CD4-positive, alpha-beta T cell treated with Interleukin-1 beta for 1 hour (primary cell): Measurements from ENCODE around the gene NRSN2.
"Not testable (repeated sequence)": the region's sequence is repeated elsewhere in the genome, so short reads cannot be mapped to it uniquely, and the experiment has no call there.

ENCODE experiments used
- DNase-seq, 2 donors: peaks; one replicate each; pipeline ENCODE4 v3.0.0-alpha.2; 2020 to 2022

NRSN2 gene

DNA sequence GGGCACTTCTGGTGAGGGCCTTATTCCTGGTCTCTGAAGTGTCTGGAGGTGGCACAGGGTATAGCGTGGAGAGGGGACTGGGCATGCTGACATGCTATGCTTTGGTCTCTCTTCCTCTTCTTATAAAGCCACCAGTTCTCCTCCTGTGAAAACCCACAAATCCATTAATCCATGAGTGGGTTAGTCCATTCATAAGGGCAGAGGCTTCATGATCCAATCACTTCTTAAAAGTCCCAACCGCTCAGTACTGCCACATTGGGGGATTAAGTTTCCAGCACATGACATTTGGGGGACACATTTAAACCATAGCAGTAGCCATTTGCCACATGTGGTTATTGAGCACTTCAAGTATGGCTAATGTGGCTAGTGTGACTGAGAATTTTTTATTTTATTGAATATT, 29.8 kb downstream of the NRSN2 start:
- no peak for DNase-seq

DNA sequence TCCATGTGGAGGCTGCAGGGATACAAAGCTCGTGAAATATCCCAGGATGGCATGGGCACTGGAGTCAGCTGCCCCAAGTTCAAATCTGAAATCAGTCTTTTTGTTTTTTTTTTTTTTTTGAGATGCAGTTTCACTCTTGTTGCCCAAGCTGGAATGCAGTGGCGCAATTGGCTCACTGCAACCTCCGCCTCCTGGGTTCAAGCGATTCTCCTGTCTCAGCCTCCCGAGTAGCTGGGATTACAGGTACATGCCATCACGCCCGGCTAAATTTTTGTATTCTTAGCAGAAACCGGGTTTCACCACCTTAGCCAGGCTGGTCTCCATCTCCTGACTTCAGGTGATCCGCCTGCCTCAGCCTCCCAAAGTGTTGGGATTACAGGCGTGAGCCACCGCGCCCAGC, 30.7 kb downstream of the NRSN2 start:
- DNase-seq, result not testable (repeated sequence)

DNA sequence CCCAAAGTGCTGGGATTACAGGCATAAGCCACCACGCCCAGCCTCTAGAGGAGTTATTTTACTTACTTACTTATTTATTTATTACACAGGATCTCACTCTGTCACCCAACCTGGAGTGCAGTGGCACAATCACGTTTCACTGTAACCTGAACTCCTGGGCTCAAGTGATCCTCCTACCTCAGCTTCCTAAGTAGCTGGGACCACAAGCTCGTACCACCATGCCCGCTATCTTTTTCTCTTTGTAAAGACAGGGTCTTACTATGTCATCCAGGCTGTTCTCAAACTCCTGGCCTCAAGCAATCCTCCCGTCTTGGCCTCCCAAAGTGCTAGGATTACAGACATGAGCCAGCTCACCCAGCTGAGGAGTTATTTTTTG, 32.0 kb downstream of the NRSN2 start:
- DNase-seq, result no peak

DNA sequence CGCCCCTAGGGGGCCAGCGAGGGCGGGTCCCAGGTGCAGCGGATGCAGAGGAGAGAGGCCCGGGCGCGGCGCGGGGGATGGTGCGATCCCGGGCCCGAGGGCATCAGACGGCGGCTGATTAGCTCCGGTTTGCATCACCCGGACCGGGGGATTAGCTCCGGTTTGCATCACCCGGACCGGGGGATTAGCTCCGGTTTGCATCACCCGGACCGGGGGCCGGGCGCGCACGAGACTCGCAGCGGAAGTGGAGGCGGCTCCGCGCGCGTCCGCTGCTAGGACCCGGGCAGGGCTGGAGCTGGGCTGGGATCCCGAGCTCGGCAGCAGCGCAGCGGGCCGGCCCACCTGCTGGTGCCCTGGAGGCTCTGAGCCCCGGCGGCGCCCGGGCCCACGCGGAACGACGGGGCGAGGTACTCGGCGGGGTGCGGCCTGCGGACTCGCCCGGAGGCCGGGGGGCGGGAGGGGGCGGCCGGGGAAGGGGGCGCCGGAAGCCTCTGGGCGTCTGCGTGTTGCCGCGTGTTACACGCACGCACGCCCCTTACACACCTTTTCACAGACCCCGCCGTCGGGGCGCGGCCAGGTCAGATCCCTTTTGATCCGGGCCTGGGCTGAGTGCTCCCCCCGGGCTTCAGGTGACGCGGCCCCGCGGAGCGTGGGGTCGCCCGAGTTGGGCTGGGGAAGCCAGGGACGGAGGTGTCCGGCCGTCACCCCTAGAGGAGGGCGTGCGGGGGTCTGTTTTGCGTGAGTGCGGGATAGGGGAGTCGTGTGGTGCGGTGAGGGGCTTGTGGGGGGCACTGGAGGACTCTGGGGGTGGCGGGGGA, 34.1 kb downstream of the NRSN2 start:
- peak; percentile 51 to 62 for DNase-seq

DNA sequence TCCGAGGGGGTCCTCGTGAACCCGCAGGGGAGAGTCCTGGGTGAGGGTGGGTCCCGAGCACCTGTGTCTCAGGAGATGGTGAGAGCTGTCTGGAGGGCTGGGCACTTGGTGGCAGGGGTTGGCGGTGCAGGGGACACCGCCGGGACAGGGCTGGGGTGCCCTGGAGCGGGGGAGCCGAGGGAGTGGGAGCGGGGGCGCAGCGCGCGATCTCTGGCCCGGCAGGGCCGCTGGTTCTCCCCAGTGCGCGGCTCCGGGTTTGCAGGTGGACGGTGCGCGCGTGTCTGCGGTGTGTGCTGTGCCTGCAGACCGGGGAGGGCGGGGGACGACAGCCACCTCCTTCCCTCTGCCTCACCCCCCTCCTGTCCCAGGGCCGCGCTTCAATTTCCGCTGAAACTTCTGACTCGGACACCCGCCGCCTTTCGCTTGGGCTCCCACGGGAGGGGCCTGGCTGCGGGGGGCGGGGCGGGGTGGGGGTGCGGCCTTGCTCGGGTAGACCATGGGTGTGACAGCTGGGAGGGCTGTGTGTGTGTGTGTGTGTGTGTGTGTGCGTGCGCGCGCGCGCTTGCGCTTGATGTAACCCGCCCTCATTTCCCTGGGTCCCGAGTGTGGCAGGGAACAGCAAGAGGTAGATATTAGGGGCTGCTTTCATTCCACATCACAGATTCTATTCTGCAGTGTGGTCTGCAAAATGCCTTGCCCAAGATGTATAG, 34.8 kb downstream of the NRSN2 start:
- peak; percentile 82 to 83 for DNase-seq

DNA sequence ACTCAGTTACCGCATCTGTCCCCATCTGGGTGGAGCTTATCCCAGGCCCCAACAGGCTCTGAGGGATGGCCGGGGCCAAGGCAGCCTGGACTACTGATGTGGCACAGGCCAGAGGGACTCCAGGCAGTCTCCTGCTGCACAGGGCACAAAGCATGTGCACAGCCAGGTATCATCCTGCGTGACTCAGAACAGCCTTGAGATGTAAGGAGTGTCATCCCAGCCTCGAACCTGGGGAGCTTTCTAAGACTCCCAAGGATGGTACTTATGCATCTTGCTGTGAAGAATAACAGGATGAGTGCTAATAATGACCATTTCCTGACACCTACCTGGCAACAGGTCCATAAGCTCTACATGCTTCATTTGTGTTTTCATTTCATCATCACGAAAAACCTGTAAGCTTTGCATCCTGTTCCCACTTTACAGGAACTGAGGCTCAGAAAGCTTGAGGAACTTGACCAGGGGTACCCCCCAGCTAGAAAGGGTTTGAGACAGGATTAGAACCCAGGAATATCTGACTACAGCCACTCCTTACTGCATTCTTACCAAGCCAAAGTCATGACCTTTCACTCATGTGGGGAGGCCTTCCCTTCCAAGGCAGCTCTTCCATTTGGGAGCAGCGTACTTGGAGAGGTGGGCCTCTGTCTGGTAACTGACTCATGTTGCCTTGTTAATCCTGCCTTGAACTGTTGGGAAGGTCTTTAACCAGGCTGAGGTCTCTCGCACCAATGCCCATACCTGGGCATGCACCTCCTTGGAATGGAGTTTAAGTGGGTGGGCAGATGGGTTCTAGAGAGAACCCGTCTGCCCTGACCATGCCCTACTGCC, 35.6 kb downstream of the NRSN2 start:
- DNase-seq, result no peak

DNA sequence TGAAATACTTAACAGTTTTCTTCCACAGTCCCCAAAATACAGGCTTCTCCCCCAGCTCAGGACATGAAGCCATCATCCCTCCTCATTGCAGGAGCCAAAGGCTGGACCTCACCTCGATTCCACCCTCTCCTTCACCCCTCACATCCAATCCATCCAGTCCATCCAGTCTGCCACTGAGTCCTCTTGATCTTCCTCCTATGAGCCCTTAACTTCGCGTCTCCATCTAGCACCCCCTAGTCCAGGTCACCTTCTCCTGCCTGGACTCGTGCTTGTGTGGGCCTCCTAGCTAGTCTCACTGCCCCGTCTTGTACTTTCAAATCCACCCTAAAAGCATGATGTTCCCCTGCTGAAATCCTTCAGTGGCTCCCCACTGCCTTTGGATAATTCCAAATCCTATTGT, 37.0 kb downstream of the NRSN2 start:
- DNase-seq, result no peak

DNA sequence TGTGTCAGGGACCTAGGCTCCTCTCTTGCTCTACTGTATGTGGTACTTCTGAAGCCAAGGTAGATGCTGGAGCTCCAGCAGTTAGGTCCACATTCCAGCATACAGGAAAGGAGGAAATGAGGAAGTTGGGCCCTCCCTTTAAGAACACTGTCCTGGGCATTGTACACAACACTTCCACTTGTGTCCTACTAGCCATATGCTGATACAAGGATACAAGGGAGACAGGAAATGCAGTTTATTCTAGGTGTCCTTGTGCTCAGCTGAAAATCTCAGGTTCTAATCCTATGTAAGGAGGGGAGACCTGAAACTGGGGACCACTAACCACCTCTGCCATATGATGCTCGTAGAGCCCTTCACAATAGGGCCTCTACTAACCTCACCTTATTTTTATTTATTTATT, 37.8 kb downstream of the NRSN2 start:
- no peak for DNase-seq

DNA sequence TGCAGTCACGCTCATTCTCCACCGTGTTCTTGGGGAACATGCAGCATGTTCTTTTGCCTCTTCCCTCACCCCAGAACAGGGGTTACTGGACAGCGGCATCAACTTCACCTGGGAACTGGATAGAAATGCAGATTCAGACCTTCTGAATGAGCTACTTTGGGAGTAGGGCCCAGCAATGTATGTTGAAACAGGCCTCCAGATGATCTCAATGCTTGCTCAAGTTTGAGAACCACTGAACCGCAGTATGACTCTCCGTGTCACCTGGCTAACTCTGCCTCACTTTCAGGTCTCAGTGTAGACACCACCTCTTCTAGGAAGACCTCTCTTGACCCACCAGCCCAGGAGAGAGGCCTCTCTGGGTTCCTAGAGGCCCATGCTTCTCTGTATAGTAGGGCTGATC, 38.5 kb downstream of the NRSN2 start:
- DNase-seq, result no peak

DNA sequence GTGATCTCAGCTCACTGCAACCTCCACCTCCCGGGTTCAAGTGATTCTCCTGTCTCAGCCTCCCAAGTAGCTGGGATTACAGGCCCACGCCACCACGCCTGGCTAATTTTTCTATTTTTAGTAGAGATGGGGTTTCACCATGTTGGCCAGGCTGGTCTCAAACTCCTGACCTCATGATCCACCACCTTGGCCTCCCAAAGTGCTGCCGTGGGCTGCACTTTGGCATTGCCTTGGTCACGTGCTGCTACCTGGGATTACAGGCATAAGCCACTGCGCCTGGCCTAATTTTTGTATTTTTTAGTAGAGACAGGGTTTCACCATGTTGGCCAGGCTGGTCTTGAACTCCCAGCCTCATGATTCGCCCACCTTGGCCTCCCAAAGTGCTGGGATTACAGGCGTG, 39.7 kb downstream of the NRSN2 start:
- DNase-seq, result not testable (repeated sequence)

DNA sequence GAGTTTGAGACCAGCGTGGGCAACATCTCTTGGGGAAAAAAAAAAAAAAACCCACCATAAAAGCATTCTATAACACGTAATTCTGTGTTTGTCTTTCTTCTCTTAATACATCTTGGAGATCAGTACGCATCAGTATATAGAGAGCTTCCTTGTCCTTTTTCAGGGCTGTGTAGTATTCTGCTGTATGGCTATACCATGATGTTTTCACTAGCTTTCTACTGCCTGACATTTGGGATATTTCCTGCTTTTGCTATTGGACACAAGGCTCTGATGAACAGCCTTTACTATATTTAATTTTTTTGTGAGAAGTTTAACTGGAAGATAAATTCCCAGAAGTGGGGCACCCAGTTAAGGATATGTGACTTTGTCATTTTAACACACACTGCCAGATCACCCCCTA, 40.6 kb downstream of the NRSN2 start:
- DNase-seq, result no peak

DNA sequence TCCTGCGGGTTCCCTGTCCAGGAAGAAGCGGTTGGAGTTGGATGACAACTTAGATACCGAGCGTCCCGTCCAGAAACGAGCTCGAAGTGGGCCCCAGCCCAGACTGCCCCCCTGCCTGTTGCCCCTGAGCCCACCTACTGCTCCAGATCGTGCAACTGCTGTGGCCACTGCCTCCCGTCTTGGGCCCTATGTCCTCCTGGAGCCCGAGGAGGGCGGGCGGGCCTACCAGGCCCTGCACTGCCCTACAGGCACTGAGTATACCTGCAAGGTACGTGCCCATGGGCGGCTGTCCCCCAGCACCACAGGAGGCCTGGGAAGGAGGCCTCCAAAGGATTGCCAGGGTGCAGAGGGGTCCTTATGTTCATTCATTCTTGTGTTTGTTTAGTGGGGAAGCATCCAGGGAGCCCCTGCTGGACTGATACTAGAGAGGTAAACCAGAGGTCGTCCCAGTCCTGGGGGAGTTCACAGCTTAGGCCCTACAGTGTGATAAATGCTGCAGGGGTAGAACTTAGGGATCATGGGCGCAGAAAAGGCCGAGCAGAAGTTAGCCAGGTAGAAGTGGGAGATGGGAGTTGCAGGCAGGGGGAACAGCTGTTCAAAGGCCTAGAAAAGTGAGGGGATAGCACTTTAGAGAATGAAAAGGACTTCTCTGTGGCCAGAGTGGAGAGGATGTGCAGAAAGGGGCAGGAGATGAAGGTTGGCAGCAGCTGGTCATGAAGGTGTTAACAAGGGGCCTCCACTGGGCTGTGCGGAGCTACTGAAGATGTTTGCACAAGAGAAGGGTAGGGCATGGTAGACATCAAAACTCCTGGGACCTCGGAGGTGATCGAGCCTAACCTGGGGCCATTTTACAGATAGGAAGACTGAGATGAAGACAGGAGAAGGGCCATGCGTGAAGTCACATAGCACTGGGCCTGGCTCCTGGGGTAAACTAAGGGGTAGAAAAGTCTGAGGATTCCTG, 41.4 kb downstream of the NRSN2 start:
- no peak for DNase-seq

DNA sequence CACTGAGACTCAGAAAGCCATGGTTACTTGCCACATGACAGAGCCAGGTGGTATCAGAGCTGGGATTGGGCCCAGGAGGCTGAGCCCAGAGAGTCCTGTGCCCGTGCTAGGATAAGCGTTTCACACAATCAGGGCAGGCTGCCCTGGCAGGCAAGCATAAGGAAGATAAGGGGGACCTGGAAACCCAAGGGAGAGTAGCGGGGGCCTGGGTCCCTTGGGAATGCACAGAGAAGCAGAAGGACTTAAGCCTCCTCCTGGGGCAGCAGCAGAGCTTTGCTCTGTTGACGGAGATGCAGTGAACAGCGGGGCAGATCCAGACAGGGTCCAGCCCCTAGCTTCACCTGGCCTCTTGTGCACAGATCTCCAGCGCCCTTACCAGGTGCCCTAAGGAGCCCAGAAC, 42.3 kb downstream of the NRSN2 start:
- no peak for DNase-seq

DNA sequence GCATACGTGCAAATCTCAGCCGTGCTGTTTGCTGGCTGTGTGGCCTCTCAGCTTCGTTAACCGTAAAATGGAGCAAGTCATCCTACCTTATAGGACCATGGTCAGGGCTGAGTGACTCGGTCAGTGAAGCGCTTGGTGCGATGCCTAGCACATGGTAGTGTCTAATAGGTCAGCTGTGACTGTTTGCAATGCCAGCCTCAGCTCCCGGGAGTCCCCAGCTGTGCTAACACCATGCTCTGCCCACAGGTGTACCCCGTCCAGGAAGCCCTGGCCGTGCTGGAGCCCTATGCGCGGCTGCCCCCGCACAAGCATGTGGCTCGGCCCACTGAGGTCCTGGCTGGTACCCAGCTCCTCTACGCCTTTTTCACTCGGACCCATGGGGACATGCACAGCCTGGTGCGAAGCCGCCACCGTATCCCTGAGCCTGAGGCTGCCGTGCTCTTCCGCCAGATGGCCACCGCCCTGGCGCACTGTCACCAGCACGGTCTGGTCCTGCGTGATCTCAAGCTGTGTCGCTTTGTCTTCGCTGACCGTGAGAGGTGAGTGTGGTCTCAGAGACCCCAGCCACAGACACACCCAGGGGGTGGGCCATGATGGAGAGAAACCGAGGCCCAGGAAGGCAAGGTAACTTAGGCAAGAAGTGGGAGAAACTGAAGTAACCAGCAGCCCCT, 44.3 kb downstream of the NRSN2 start:
- DNase-seq, result no peak

DNA sequence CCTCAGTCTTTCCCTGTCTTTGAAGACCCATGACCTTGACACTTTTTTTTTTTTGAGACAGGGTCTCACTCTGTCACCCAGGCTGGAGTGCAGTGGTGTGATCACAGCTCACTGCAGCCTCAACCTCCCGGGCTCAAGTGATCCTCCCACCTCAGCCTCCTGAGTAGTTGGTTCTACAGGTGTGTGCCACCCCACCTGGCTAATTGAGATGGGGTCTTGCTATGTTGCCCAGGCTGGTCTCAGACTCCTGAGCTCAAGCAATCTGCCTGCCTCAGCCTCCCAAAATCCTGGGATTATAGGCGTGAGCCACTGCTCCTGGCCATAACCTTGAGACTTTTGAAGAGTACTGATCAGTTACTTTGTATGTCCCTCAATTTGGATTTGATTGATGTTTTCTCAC, 46.4 kb downstream of the NRSN2 start:
- not testable (repeated sequence) for DNase-seq

DNA sequence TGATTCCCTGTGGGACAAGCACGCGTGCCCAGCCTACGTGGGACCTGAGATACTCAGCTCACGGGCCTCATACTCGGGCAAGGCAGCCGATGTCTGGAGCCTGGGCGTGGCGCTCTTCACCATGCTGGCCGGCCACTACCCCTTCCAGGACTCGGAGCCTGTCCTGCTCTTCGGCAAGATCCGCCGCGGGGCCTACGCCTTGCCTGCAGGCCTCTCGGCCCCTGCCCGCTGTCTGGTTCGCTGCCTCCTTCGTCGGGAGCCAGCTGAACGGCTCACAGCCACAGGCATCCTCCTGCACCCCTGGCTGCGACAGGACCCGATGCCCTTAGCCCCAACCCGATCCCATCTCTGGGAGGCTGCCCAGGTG, 49.3 kb downstream of the NRSN2 start:
- DNase-seq, result no peak

DNA sequence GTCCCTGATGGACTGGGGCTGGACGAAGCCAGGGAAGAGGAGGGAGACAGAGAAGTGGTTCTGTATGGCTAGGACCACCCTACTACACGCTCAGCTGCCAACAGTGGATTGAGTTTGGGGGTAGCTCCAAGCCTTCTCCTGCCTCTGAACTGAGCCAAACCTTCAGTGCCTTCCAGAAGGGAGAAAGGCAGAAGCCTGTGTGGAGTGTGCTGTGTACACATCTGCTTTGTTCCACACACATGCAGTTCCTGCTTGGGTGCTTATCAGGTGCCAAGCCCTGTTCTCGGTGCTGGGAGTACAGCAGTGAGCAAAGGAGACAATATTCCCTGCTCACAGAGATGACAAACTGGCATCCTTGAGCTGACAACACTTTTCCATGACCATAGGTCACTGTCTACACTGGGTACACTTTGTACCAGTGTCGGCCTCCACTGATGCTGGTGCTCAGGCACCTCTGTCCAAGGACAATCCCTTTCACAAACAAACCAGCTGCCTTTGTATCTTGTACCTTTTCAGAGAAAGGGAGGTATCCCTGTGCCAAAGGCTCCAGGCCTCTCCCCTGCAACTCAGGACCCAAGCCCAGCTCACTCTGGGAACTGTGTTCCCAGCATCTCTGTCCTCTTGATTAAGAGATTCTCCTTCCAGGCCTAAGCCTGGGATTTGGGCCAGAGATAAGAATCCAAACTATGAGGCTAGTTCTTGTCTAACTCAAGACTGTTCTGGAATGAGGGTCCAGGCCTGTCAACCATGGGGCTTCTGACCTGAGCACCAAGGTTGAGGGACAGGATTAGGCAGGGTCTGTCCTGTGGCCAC, 49.9 kb downstream of the NRSN2 start:
- DNase-seq, result no peak

DNA sequence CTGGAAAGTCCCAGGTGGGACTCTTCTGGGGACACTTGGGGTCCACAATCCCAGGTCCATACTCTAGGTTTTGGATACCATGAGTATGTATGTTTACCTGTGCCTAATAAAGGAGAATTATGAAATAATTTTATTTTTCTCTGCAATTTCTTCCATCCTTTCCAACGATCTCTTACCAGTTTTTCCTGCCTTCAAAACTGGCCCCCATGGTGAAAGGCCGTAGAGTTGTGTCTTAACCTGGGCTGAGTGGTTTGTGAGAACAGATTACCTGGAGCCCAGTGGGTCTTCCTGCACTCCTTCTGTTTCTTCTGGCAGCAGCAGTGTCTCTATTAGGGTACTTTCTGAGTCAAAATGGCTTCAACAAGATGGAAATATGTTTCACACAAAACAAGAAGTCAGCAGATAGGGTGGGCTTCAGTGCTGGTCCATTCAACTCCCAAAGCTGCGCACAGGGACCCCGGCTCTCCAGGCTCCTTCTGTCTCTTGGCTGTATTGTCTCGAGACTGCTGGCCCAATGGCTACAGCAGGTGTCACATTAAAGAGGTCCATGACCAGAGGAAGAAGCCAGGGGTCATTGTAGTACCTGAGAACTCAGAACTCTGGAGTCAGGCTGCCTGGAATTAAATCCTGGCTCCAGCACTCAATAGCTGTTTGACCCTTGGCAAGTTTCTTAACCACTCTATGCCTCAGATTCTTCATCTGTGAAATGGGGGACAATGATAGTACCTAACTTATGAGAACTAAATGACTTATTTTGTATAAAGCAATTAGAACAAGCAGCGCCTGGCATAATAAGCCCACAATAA, 50.7 kb downstream of the NRSN2 start:
- no peak for DNase-seq

DNA sequence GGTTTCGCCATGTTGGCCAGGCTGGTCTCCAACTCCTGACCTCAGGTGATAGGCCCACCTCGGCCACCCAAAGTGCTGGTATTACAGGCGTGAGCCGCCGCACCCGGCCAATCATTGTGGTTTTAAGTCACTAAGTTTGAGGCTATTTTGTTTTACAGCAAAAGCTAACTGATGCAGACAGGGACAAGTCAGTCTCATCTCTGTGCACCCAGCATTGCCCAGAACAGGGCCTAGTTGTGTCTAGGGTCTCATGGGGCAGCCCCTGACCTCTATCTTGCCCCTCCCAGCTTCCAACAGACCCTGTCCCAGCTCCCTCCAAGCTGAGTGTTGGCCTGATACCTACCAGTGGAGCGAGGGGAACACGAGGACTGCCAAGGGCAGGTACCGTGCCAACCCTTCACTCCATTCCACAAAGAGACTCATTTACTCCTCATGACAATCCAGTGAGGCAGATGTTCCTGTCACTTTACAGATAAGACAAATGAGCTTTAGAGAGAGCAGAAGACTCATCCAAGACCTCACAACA, 52.3 kb downstream of the NRSN2 start:
- DNase-seq, result no peak

DNA sequence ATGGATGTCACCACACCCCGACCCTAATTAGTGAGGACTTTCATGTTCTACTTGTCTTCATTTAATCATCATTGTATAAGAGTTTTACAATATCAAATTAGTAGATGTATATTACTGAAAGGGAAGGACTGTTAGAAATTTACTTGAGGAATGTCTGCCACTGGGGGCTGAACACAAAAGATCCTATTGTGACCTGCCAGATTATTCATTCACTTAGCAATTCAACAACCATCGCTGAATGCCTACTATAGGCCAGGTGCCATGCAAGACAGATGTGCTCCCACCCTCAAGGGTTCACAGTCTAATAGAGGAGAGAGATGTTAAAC, 53.2 kb downstream of the NRSN2 start:
- DNase-seq, result no peak
